K562 (cell line): ENCODE data around the gene GPER1. TPM values are rescaled to one million over a fixed set of nuclear protein-coding genes. Genes with fewer than 3 reads are reported as not detected.

Experiments used
- BCOR ChIP-seq: fragments of 450-650 bp; IDR thresholded peaks from 2 replicates; pipeline ENCODE4 v1.6.1; 2016
- HCFC1 ChIP-seq: IDR thresholded peaks from 2 replicates; pipeline ENCODE4 v1.6.1; 2012; ENCODE audit warnings: low read depth, low read length, improper control_type of control experiment
- POLR2G ChIP-seq: fragments of 200-400 bp; formaldehyde crosslinking; IDR thresholded peaks from 2 replicates; pipeline ENCODE4 v1.6.1; 2017; ENCODE audit warnings: low read depth, mild to moderate bottlenecking, antibody characterized with exemption, low read length, moderate library complexity
- ZNF232 ChIP-seq: sonication (generic); formaldehyde crosslinking; IDR thresholded peaks from 2 replicates; pipeline ENCODE4 v1.8.0; 2022; ENCODE audit warnings: mild to moderate bottlenecking, missing genetic modification reagents
- ZNF274 ChIP-seq: IDR thresholded peaks from 2 replicates; pipeline ENCODE4 v1.6.1; 2011; ENCODE audit warnings: low read depth, mild to moderate bottlenecking, low read length, moderate library complexity, borderline replicate concordance
- ZNF561 ChIP-seq: fragments of 450-650 bp; formaldehyde crosslinking; conservative IDR thresholded peaks from 2 replicates; pipeline ENCODE4 v1.4.0; 2020; ENCODE audit warnings: mild to moderate bottlenecking, moderate library complexity
- ZNF77 ChIP-seq: fragments of 250-450 bp; sonication (Bioruptor Pico); IDR thresholded peaks from 2 replicates; pipeline ENCODE4 v1.5.0; 2020
- polyA plus RNA-seq, 8 experiments: library from polyadenylated mRNA; depleted of rRNA in 4 of 8; stranded (reverse) in 5 of 8; unstranded in 3 of 8; fragments of >200 nt; fragmentation: Nextera tagmentation in 2 of 8; fragmentation: Illumina TruSeq in 1 of 8; extraction: Ambion mirVana in 2 of 8; extraction: Trizol in 1 of 8; gene quantifications; 2 replicates each; pipeline versions ENCODE4 v1.2.1 to v1.2.3, GENCODE V29; 2011 to 2014; ENCODE audit warnings: inconsistent platforms in 1 of 8, missing spikeins in 1 of 8
- total RNA-seq, 7 experiments: library from RNA; depleted of rRNA in 6 of 7; stranded (reverse); fragments of >200 nt in 6 of 7; fragmentation: Illumina TruSeq in 2 of 7; extraction: Trizol in 2 of 7; gene quantifications; 2 replicates each; pipeline versions ENCODE4 v1.2.1 to v1.2.3, GENCODE V29; 2011 to 2021; ENCODE audit warnings: low replicate concordance in 1 of 7
- TF ChIP-seq, protein P1 (sequence below): fragments of 450-650 bp; formaldehyde crosslinking; IDR thresholded peaks from 2 replicates; pipeline ENCODE4 v1.4.0; 2022; ENCODE audit warnings: mild to moderate bottlenecking, moderate library complexity
- TF ChIP-seq, protein P2 (sequence below): sonication (generic); formaldehyde crosslinking; IDR thresholded peaks from 2 replicates; pipeline ENCODE4 v1.5.0; 2020; ENCODE audit warnings: missing genetic modification reagents
- TF ChIP-seq, protein P3 (sequence below): fragments of 150-350 bp; IDR thresholded peaks from 2 replicates; pipeline ENCODE4 v1.6.1; 2014; ENCODE audit warnings: low read depth, mild to moderate bottlenecking, low read length, borderline replicate concordance
- TF ChIP-seq, protein P4 (sequence below): IDR thresholded peaks from 3 replicates; pipeline ENCODE4 v1.6.1; 2011; ENCODE audit warnings: borderline replicate concordance, mild to moderate bottlenecking; ENCODE audit not compliant: insufficient read length, insufficient read depth
- TF ChIP-seq, protein P5 (sequence below): sonication (generic); formaldehyde crosslinking; IDR thresholded peaks from 2 replicates; pipeline ENCODE4 v1.8.0; 2022; ENCODE audit warnings: missing genetic modification reagents, mild to moderate bottlenecking, borderline replicate concordance
- TF ChIP-seq, protein P6 (sequence below): sonication (generic); formaldehyde crosslinking; IDR thresholded peaks from 2 replicates; pipeline ENCODE4 v1.8.1; 2022; ENCODE audit warnings: missing genetic modification reagents
- TF ChIP-seq, protein P7 (sequence below): fragments of 250-450 bp; sonication (Bioruptor Pico); IDR thresholded peaks from 2 replicates; pipeline ENCODE4 v1.8.0; 2022; ENCODE audit warnings: inconsistent platforms, mild to moderate bottlenecking, moderate library complexity, borderline replicate concordance

Gene GPER1
- total and polyA plus RNA-seq, 9 of the 15 experiments (the other 6 are each of a cell fraction or from before 2014, with no cell fraction given): 0.04 to 0.09 (median 0.08) TPM; not detected in 6

DNA sequence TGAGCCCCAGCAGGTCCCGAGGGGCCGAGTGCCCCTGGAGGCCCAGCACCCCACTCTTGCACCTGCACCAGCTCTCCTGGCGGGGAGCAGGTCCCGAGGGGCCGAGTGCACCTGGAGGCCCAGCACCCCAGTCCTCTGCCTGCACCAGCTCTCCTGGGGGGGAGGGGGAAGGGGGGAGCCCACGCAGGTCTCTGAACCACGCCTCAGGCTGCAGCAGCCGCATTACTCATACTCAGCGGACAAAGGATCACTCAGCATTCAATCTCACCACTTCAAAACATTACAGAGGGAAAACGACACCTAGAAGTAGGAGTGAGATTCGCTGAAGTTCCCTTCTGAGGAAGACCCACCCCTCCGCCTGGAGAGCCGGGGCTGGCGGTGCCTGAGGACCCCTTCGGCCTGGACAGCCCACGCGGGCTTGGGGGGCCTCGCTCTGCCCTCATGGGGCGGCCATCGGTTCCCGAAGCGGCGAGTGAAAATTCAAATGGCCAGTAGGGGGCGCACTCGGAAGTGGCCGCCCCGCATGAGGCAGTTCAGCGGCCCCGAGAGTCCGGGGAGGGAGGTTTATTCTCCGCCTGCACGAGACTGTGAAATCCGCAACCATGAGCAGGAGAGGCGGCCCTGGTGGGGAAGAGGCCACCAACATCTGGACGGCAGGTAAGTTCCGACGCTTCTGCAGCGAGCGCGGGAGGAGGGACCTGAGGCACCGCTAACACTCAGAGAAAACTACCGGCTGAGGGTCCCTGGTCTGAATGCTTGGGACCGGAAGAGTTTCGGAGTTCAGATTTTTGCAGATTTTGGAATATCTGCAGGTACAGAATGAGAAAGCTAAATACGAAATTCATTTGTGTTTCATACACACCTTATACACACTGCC is 1.1 kb upstream of the GPER1 start (continued):
- TF ChIP-seq, protein P1, sequence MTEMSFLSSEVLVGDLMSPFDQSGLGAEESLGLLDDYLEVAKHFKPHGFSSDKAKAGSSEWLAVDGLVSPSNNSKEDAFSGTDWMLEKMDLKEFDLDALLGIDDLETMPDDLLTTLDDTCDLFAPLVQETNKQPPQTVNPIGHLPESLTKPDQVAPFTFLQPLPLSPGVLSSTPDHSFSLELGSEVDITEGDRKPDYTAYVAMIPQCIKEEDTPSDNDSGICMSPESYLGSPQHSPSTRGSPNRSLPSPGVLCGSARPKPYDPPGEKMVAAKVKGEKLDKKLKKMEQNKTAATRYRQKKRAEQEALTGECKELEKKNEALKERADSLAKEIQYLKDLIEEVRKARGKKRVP (CRISPR knock-in tag): 0 out of 2 replicates have a peak, but pooled peaks have one; percentile 37
- TF ChIP-seq HCFC1 (no peak), POLR2G (peak; percentile 18; the same call in 1 of the 2 replicates), ZNF561 (no peak), ZNF77 (no peak), BCOR (peak; percentile 30; the same call in 1 of the 2 replicates), ZNF274 (no peak), ZNF232 (CRISPR knock-in tag) (no peak)
- TF ChIP-seq, protein P2, sequence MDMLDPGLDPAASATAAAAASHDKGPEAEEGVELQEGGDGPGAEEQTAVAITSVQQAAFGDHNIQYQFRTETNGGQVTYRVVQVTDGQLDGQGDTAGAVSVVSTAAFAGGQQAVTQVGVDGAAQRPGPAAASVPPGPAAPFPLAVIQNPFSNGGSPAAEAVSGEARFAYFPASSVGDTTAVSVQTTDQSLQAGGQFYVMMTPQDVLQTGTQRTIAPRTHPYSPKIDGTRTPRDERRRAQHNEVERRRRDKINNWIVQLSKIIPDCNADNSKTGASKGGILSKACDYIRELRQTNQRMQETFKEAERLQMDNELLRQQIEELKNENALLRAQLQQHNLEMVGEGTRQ (CRISPR knock-in tag): no peak
- TF ChIP-seq, protein P3, sequence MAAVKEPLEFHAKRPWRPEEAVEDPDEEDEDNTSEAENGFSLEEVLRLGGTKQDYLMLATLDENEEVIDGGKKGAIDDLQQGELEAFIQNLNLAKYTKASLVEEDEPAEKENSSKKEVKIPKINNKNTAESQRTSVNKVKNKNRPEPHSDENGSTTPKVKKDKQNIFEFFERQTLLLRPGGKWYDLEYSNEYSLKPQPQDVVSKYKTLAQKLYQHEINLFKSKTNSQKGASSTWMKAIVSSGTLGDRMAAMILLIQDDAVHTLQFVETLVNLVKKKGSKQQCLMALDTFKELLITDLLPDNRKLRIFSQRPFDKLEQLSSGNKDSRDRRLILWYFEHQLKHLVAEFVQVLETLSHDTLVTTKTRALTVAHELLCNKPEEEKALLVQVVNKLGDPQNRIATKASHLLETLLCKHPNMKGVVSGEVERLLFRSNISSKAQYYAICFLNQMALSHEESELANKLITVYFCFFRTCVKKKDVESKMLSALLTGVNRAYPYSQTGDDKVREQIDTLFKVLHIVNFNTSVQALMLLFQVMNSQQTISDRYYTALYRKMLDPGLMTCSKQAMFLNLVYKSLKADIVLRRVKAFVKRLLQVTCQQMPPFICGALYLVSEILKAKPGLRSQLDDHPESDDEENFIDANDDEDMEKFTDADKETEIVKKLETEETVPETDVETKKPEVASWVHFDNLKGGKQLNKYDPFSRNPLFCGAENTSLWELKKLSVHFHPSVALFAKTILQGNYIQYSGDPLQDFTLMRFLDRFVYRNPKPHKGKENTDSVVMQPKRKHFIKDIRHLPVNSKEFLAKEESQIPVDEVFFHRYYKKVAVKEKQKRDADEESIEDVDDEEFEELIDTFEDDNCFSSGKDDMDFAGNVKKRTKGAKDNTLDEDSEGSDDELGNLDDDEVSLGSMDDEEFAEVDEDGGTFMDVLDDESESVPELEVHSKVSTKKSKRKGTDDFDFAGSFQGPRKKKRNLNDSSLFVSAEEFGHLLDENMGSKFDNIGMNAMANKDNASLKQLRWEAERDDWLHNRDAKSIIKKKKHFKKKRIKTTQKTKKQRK: no peak
- TF ChIP-seq, protein P4, sequence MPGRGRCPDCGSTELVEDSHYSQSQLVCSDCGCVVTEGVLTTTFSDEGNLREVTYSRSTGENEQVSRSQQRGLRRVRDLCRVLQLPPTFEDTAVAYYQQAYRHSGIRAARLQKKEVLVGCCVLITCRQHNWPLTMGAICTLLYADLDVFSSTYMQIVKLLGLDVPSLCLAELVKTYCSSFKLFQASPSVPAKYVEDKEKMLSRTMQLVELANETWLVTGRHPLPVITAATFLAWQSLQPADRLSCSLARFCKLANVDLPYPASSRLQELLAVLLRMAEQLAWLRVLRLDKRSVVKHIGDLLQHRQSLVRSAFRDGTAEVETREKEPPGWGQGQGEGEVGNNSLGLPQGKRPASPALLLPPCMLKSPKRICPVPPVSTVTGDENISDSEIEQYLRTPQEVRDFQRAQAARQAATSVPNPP: no peak
- TF ChIP-seq, protein P5, sequence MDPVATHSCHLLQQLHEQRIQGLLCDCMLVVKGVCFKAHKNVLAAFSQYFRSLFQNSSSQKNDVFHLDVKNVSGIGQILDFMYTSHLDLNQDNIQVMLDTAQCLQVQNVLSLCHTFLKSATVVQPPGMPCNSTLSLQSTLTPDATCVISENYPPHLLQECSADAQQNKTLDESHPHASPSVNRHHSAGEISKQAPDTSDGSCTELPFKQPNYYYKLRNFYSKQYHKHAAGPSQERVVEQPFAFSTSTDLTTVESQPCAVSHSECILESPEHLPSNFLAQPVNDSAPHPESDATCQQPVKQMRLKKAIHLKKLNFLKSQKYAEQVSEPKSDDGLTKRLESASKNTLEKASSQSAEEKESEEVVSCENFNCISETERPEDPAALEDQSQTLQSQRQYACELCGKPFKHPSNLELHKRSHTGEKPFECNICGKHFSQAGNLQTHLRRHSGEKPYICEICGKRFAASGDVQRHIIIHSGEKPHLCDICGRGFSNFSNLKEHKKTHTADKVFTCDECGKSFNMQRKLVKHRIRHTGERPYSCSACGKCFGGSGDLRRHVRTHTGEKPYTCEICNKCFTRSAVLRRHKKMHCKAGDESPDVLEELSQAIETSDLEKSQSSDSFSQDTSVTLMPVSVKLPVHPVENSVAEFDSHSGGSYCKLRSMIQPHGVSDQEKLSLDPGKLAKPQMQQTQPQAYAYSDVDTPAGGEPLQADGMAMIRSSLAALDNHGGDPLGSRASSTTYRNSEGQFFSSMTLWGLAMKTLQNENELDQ (CRISPR knock-in tag): no peak
- TF ChIP-seq, protein P6, sequence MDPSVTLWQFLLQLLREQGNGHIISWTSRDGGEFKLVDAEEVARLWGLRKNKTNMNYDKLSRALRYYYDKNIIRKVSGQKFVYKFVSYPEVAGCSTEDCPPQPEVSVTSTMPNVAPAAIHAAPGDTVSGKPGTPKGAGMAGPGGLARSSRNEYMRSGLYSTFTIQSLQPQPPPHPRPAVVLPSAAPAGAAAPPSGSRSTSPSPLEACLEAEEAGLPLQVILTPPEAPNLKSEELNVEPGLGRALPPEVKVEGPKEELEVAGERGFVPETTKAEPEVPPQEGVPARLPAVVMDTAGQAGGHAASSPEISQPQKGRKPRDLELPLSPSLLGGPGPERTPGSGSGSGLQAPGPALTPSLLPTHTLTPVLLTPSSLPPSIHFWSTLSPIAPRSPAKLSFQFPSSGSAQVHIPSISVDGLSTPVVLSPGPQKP (CRISPR knock-in tag): no peak
- TF ChIP-seq, protein P7, sequence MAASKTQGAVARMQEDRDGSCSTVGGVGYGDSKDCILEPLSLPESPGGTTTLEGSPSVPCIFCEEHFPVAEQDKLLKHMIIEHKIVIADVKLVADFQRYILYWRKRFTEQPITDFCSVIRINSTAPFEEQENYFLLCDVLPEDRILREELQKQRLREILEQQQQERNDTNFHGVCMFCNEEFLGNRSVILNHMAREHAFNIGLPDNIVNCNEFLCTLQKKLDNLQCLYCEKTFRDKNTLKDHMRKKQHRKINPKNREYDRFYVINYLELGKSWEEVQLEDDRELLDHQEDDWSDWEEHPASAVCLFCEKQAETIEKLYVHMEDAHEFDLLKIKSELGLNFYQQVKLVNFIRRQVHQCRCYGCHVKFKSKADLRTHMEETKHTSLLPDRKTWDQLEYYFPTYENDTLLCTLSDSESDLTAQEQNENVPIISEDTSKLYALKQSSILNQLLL (CRISPR knock-in tag): no peak
